Mesenchymal stem cell (in vitro differentiated cells and primary cell): ENCODE data around the gene TEKT3.
A peak's percentile ranks its signal among the peaks of the same experiment; 100 is the strongest.

ENCODE experiments used
- DNase-seq: peaks from one replicate; pipeline ENCODE4 v3.0.0-alpha.2; 2013
- H2AFZ ChIP-seq: one replicate; pipeline ENCODE4 v1.6.1; 2013; ENCODE audit warnings: low read depth, mild to moderate bottlenecking, control low read depth, inconsistent platforms, low read length, moderate library complexity
- H2AK5ac ChIP-seq: 2 replicates; pipeline ENCODE4 v1.6.1; 2013; ENCODE audit warnings: low read length, moderate library complexity, mild to moderate bottlenecking, inconsistent platforms; ENCODE audit not compliant: severe bottlenecking
- H2BK120ac ChIP-seq: one replicate; pipeline ENCODE4 v1.6.1; 2013; ENCODE audit warnings: low read depth, mild to moderate bottlenecking, inconsistent platforms, low read length, moderate library complexity
- H2BK12ac ChIP-seq, 2 experiments: one replicate each; pipeline ENCODE4 v1.6.1; 2013; ENCODE audit warnings: inconsistent platforms in 2 of 2, low read length in 2 of 2, mild to moderate bottlenecking in 2 of 2, moderate library complexity in 2 of 2, control low read depth in 1 of 2
- H2BK15ac ChIP-seq: one replicate; pipeline ENCODE4 v1.6.1; 2013; ENCODE audit warnings: mild to moderate bottlenecking, low read depth, inconsistent platforms; ENCODE audit not compliant: poor library complexity, severe bottlenecking
- H2BK5ac ChIP-seq: 2 replicates; pipeline ENCODE4 v1.6.1; 2013; ENCODE audit warnings: low read depth, mild to moderate bottlenecking, low read length, control low read depth, inconsistent platforms; ENCODE audit not compliant: poor library complexity, severe bottlenecking
- H3K14ac ChIP-seq, 2 experiments: one replicate each; pipeline ENCODE4 v1.6.1; 2013; ENCODE audit warnings: inconsistent platforms in 2 of 2, low read length in 2 of 2, control low read depth in 1 of 2, mild to moderate bottlenecking in 1 of 2, moderate library complexity in 1 of 2
- H3K18ac ChIP-seq, 2 experiments: one replicate each; pipeline ENCODE4 v1.6.1; 2013; ENCODE audit warnings: inconsistent platforms in 2 of 2, low read length in 2 of 2, control low read depth in 1 of 2, low read depth in 1 of 2, mild to moderate bottlenecking in 1 of 2
- H3K23ac ChIP-seq, 2 experiments: one replicate each; pipeline ENCODE4 v1.6.1; 2013; ENCODE audit warnings: inconsistent platforms in 2 of 2, low read length in 2 of 2, mild to moderate bottlenecking in 2 of 2, moderate library complexity in 2 of 2, control low read depth in 1 of 2
- H3K27ac ChIP-seq: 2 replicates; pipeline ENCODE4 v1.5.1; 2013; ENCODE audit warnings: mild to moderate bottlenecking, moderate library complexity, low read length, control low read depth, inconsistent platforms; ENCODE audit not compliant: poor library complexity, severe bottlenecking
- H3K27me3 ChIP-seq, 2 experiments: 2 replicates each; pipeline versions ENCODE4 v1.6.1 to v1.7.0; 2013; ENCODE audit warnings: low read length in 2 of 2, mild to moderate bottlenecking in 2 of 2, moderate library complexity in 2 of 2, control low read depth in 1 of 2, inconsistent platforms in 1 of 2; ENCODE audit not compliant: control insufficient read depth in 1 of 2, insufficient read depth in 1 of 2
- H3K36me3 ChIP-seq, 2 experiments: 2 replicates each; pipeline versions ENCODE4 v1.6.1 to v1.7.0; 2013; ENCODE audit warnings: low read length in 2 of 2, control low read depth in 1 of 2, inconsistent platforms in 1 of 2, low read depth in 1 of 2, mild to moderate bottlenecking in 1 of 2; ENCODE audit not compliant: insufficient read depth in 2 of 2, control insufficient read depth in 1 of 2
- H3K4ac ChIP-seq, 2 experiments: one replicate each; pipeline ENCODE4 v1.6.1; 2013; ENCODE audit warnings: inconsistent platforms in 2 of 2, low read length in 2 of 2, mild to moderate bottlenecking in 2 of 2, moderate library complexity in 2 of 2, control low read depth in 1 of 2, low read depth in 1 of 2
- H3K4me1 ChIP-seq: 2 replicates; pipeline ENCODE4 v1.6.1; 2013; ENCODE audit warnings: low read depth, low read length, control low read depth; ENCODE audit not compliant: control insufficient read depth, insufficient read depth
- H3K4me2 ChIP-seq: 2 replicates; pipeline ENCODE4 v1.6.1; 2013; ENCODE audit warnings: low read length, mild to moderate bottlenecking, inconsistent platforms; ENCODE audit not compliant: poor library complexity, severe bottlenecking
- H3K4me3 ChIP-seq, 2 experiments: 2 replicates each; pipeline versions ENCODE4 v1.5.1 to v1.7.0; 2013; ENCODE audit warnings: low read length in 2 of 2, mild to moderate bottlenecking in 2 of 2, control low read depth in 1 of 2, low read depth in 1 of 2; ENCODE audit not compliant: insufficient read depth in 1 of 2
- H3K79me1 ChIP-seq: replicated peaks from 2 replicates; pipeline ENCODE4 v1.6.1; 2013; ENCODE audit warnings: mild to moderate bottlenecking, control low read depth, low read length, inconsistent platforms; ENCODE audit not compliant: poor library complexity, severe bottlenecking
- H3K9ac ChIP-seq: 2 replicates; pipeline ENCODE4 v1.7.0; 2013; ENCODE audit warnings: mild to moderate bottlenecking, low read length, moderate library complexity
- H3K9me3 ChIP-seq: 2 replicates; pipeline ENCODE4 v1.7.0; 2013; ENCODE audit warnings: mild to moderate bottlenecking, low read length; ENCODE audit not compliant: control insufficient read depth
- H4K8ac ChIP-seq: one replicate; pipeline ENCODE4 v1.6.1; 2013; ENCODE audit warnings: inconsistent platforms, mild to moderate bottlenecking, low read length, moderate library complexity
- H4K91ac ChIP-seq: one replicate; pipeline ENCODE4 v1.6.1; 2013; ENCODE audit warnings: mild to moderate bottlenecking, low read length, inconsistent platforms
- WGBS: methylation state at CpG from one replicate; pipeline ENCODE4 v1.1.7; 2013; ENCODE audit warnings: mixed read lengths; 5-methylcytosine and 5-hydroxymethylcytosine counted together

Gene TEKT3

DNA sequence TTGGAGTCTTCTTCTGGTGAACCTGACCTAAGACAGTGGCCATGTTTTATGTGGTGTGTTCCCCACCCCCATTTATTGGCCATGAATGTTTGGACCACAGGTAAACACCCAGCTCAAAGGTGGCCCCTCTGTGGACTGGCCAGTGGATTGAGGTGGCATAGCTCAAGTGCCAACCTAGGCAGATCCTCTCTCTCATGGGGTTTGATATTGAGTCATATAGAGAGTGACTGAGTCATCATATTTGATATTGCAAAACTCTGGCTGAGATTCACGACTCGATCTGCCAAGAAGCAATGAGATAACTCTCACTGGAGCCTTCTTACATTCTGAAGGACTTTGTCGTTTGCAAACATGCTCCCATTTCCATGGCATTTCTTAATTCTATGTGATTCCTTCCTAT, 10.5 kb upstream of the TEKT3 start:
- Histone ChIP-seq H3K4ac (peak overlapping the region in 1 of 2 experiments; percentile 82), H2BK15ac (no peak overlapping the region), H3K4me1 (no peaks in the 10 kb centered on the region), H2BK5ac (no peak overlapping the region), H3K36me3 (no peaks in the 10 kb centered on the region), H3K4me3 (peak overlapping the region in 1 of 2 experiments; percentile 17), H3K4me2 (no peak overlapping the region), H2BK120ac (no peak overlapping the region), H4K91ac (no peak overlapping the region), H4K8ac (peak overlapping the region; percentile 29), H3K23ac (no peak overlapping the region), H2AFZ (no peak overlapping the region), H3K27me3 (no peaks in the 10 kb centered on the region), H3K9me3 (no peaks in the 10 kb centered on the region), H3K9ac (peak overlapping the region; percentile 69), H2AK5ac (no peak overlapping the region), H3K14ac (no peak overlapping the region), H2BK12ac (peak overlapping the region; percentile 28 to 86), H3K79me1 (no peaks in the 10 kb centered on the region), H3K27ac (no peak overlapping the region), H3K18ac (peak overlapping the region; percentile 55 to 67)
- 74% methylated on average over 3 of the region's 3 CpGs for WGBS
- peak; percentile 65 for DNase-seq

- no peak overlapping the region for H3K4me2 ChIP-seq
- H3K23ac ChIP-seq = no peak overlapping the region
- H3K79me1 ChIP-seq = no peaks in the 10 kb centered on the region
- H4K91ac ChIP-seq = no peak overlapping the region
- DNase-seq = no peak
- no peak overlapping the region for H2AK5ac ChIP-seq
- H2BK120ac ChIP-seq = no peak overlapping the region
- H3K18ac ChIP-seq = peak overlapping the region in 1 of 2 experiments; percentile 66
- no peak overlapping the region for H3K14ac ChIP-seq
- H4K8ac ChIP-seq = peak overlapping the region; percentile 12
- H3K36me3 ChIP-seq = no peaks in the 10 kb centered on the region
- H3K9ac ChIP-seq = peak overlapping the region; percentile 69
- H3K9me3 ChIP-seq = no peaks in the 10 kb centered on the region
- H2BK12ac ChIP-seq = peak overlapping the region in 1 of 2 experiments; percentile 52
- peak overlapping the region in 1 of 2 experiments; percentile 82 for H3K4ac ChIP-seq
- H3K4me3 ChIP-seq = peak overlapping the region in 1 of 2 experiments; percentile 17
- no peak overlapping the region for H2BK5ac ChIP-seq
- no peak overlapping the region for H2AFZ ChIP-seq
- H3K4me1 ChIP-seq = no peaks in the 10 kb centered on the region
- H3K27me3 ChIP-seq = no peaks in the 10 kb centered on the region
- H3K27ac ChIP-seq = no peak overlapping the region
- WGBS = 20% methylated on average over 4 of the region's 4 CpGs
- no peak overlapping the region for H2BK15ac ChIP-seq
These were observed 10.1 kb upstream of the TEKT3 start for GRCh38 chr17:15351478-15351840.

- peak overlapping the region in 1 of 2 experiments; percentile 82 for H3K4ac ChIP-seq
- H3K23ac ChIP-seq = no peak overlapping the region
- peak overlapping the region; percentile 5 to 66 for H3K18ac ChIP-seq
- H3K36me3 ChIP-seq = no peaks in the 10 kb centered on the region
- no peak overlapping the region for H2BK15ac ChIP-seq
- H2BK5ac ChIP-seq = no peak overlapping the region
- 16% methylated on average over 10 of the region's 10 CpGs for WGBS
- H3K4me1 ChIP-seq = no peaks in the 10 kb centered on the region
- H3K14ac ChIP-seq = no peak overlapping the region
- DNase-seq = peak; percentile 80
- no peak overlapping the region for H2BK120ac ChIP-seq
- H3K4me2 ChIP-seq = no peak overlapping the region
- no peak overlapping the region for H4K91ac ChIP-seq
- no peak overlapping the region for H3K27ac ChIP-seq
- H3K4me3 ChIP-seq = peak overlapping the region in 1 of 2 experiments; percentile 17
- peak overlapping the region in 1 of 2 experiments; percentile 10 for H2BK12ac ChIP-seq
- H3K79me1 ChIP-seq = no peaks in the 10 kb centered on the region
- no peak overlapping the region for H2AFZ ChIP-seq
- H3K27me3 ChIP-seq = no peaks in the 10 kb centered on the region
- H2AK5ac ChIP-seq = no peak overlapping the region
- peak overlapping the region; percentile 12 for H4K8ac ChIP-seq
- H3K9me3 ChIP-seq = no peaks in the 10 kb centered on the region
- H3K9ac ChIP-seq = peak overlapping the region; percentile 69
These were observed 9.5 kb upstream of the TEKT3 start for GRCh38 chr17:15350777-15351477.

- H2AK5ac ChIP-seq = no peak overlapping the region
- H3K14ac ChIP-seq = no peak overlapping the region
- H3K79me1 ChIP-seq = no peaks in the 10 kb centered on the region
- H2BK15ac ChIP-seq = no peak overlapping the region
- H3K27ac ChIP-seq = no peak overlapping the region
- no peaks in the 10 kb centered on the region for H3K27me3 ChIP-seq
- no peak overlapping the region for H2AFZ ChIP-seq
- no peaks in the 10 kb centered on the region for H3K9me3 ChIP-seq
- H3K4me3 ChIP-seq = no peak overlapping the region
- peak overlapping the region in 1 of 2 experiments; percentile 19 for H3K18ac ChIP-seq
- H3K9ac ChIP-seq = no peak overlapping the region
- no peak overlapping the region for H3K23ac ChIP-seq
- no peak overlapping the region for H4K8ac ChIP-seq
- H3K4ac ChIP-seq = no peak overlapping the region
- H4K91ac ChIP-seq = no peak overlapping the region
- no peak overlapping the region for H2BK120ac ChIP-seq
- 43% methylated on average over 2 of the region's 2 CpGs for WGBS
- H3K36me3 ChIP-seq = no peaks in the 10 kb centered on the region
- no peak overlapping the region for H3K4me2 ChIP-seq
- DNase-seq = no peak
- peak overlapping the region in 1 of 2 experiments; percentile 63 for H2BK12ac ChIP-seq
- H2BK5ac ChIP-seq = no peak overlapping the region
- no peaks in the 10 kb centered on the region for H3K4me1 ChIP-seq
These were observed 7.7 kb upstream of the TEKT3 start for GRCh38 chr17:15349119-15349518.
